GM12874 (cell line): ENCODE data around the gene MMAB.
A peak's percentile ranks its signal among the peaks of the same experiment; 100 is the strongest.

ENCODE experiments used
- CTCF ChIP-seq: IDR thresholded peaks from 2 replicates; pipeline ENCODE4 v1.5.1; 2011; ENCODE audit warnings: low read depth, mild to moderate bottlenecking, control low read depth, low read length, moderate library complexity; ENCODE audit not compliant: insufficient read depth

The MMAB gene

GRCh38 chr12:109613649-109614455 is 40.5 kb upstream of the MMAB start:
- TF ChIP-seq CTCF, result no peak

GRCh38 chr12:109612975-109613502 is 39.7 kb upstream of the MMAB start:
- peak; percentile 39; the same call in 1 of the 2 replicates for TF ChIP-seq CTCF

GRCh38 chr12:109612003-109612402 is 38.7 kb upstream of the MMAB start:
- no peak for TF ChIP-seq CTCF

- no peak for TF ChIP-seq CTCF
Measured at GRCh38 chr12:109611223-109611622, 37.9 kb upstream of the MMAB start.

GRCh38 chr12:109610523-109610922 is 37.2 kb upstream of the MMAB start:
- TF ChIP-seq CTCF, result no peak

GRCh38 chr12:109609342-109609741 is 36.0 kb upstream of the MMAB start:
- no peak for TF ChIP-seq CTCF

GRCh38 chr12:109608793-109609192 is 35.5 kb upstream of the MMAB start:
- no peak for TF ChIP-seq CTCF
